Hematopoietic multipotent progenitor cell (in vitro differentiated cells): Measurements from ENCODE around the gene UTP14C. TPM values are rescaled to one million over a fixed set of nuclear protein-coding genes. Genes with fewer than 3 reads are reported as not detected.
"Not testable (repeated sequence)": the region's sequence is repeated elsewhere in the genome, so short reads cannot be mapped to it uniquely, and the experiment has no call there.

Source experiments
- DNase-seq, 3 donors: peaks; one replicate each; pipeline ENCODE4 v3.0.0-alpha.2; 2011 to 2015; ENCODE audit warnings: low read depth in 2 of 3, low spot score in 2 of 3
- total RNA-seq: library from RNA; depleted of rRNA; stranded (reverse); fragments of >200 nt; gene quantifications from one replicate; pipeline ENCODE4 v1.2.3, GENCODE V29; 2012

The UTP14C gene
- total RNA-seq, 1 donor = 4.0 TPM

DNA sequence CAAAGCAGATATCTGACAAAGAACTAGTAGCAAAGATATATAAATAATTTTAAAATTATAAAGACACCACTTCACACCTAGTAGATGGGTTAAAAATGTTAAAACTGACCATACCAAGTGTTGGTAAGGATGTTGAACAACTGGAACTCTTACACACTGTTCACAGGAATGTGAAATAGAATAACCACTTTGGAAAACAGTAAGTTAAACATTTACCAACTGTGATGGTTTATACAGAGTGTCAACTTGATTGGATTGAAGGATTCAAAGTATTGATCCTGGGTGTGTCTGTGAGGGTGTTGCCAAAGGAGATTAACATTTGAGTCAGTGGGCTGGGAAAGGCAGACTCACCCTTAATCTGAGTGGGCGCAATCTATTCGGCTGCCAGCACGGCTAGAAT lies 19.2 kb downstream of the UTP14C start:
- DNase-seq = no peak

DNA sequence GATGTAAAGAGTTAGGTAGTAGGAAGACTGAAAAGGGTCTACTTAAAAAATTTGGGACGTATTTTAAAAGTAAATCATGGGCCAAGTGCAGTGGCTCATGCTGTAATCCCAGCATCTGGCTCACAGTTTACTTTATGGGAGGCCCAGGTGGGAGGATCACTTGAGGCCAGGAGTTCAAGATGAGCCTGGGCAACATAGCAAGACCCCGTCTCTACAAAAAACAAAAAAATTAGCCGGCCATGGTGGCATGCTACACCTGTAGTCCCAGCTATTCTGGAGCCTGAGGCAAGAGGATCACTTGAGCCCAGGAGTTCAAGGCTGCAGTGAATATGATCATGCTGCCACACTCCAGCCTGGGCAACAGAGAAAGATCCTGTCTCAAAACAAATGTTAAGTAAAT lies 23.0 kb downstream of the UTP14C start:
- DNase-seq = no peak

DNA sequence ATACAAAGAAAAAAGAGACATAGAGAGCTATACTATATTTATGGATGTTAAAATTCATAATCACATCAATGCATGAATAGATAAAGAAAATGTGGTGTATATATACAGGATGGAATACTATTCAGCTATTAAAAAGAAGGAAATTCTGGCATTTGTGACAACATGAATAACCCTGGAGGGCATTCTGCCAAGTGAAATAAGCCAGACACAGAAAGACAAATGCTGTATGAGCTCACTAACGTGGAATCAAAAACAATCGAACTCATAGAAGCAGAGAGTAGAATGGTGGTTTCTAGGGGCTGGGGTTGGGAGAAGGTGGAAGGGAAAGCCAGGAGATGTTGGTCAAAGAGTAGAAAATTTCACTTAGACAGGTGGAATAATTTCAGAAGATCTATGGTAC lies 24.0 kb downstream of the UTP14C start:
- DNase-seq = no peak

DNA sequence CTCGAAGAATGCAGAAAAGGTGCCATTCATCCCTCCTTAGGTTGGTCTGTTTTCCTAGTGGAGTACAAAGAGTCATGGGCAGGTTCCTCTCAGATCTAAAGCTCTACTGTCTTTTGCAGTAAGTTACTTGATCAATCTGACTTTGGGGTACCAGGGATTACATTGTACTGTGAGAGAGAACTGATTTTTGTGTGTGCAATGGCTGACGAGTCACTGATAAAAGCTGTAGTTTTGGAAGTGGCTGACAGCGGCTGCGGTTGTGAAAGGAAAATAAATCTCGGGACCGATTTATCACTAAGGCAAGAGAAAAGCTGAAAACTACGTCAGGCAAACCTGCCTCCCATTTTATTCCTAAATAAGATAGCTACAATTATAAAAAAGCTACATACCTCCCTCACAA lies 26.9 kb downstream of the UTP14C start:
- DNase-seq = no peak

DNA sequence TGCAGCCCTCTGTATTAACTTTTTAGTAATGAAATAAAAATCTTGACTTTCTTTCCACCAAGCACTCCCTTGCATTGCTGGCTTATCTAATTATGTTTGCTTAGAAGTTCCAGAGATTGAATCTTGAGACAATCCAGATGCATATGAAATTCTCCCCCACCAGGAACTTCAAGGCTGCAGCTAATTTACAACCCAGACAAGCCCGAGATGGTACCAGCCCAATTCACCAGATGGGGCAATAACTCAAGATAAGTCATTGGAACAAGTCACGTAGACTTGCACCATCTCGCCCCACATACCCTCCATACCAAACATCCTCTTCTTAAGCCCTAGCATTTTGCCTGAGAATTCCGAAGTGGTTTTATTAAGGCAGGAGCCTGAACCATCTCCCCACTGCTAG lies 29.0 kb downstream of the UTP14C start:
- no peak for DNase-seq

DNA sequence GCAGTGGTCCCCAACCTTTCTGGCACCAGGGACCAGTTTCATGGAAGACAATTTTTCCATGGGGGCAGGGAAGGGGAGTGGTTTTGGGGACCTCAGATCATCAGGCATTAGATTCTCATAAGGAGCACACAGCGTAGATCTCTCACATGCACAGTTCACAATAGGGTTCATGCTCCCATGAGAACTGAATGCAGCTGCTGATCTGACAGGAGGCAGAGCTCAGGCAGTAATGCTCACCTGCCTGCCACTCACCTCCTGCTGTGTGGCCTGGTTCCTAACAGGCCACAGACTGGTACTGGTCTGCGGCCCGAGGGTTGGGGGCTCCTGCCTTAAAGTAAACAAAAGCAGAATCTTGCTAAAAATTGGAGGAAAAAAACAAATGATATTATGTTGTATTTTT lies 36.6 kb downstream of the UTP14C start:
- not testable (repeated sequence) for DNase-seq

DNA sequence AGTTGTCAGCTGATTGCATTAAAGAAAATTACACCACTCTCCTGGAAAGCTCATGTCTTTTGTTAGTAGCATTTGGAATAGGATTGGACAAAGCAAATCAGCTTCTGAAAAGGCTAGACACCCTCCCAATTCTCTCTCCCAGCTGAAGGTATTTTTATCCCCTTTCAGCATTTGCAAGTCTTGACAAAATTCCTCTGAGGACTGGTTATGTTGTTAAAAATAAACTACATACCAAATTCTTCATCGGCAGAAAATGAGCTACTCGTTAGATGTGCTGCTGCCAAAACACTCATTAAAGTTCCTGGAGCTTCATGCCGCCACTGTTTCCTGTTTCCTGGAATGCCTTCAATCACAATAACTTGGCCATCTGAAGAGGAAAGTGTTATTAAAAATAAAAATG lies 37.1 kb downstream of the UTP14C start:
- DNase-seq = no peak

DNA sequence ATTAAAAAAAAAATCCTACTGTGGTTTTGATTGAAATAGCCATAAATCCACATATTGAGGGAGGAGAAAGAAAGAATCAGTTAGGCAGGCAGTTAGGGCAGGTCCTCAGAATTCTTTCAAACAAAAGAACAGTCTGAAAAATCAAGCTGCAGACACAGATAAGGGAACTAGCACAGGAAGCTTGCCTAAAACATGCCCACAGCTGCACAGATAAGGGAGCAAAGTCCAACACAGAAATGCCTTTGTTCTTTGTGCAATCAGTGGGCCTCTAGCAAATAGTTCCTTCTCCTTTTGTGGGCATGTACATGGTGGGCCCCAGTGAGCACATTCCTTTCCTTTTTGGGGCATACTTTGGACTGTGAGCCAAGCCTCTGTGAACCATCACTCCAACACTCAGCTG lies 42.7 kb downstream of the UTP14C start:
- DNase-seq = peak in 2 of 3 donors; percentile 26 to 46

DNA sequence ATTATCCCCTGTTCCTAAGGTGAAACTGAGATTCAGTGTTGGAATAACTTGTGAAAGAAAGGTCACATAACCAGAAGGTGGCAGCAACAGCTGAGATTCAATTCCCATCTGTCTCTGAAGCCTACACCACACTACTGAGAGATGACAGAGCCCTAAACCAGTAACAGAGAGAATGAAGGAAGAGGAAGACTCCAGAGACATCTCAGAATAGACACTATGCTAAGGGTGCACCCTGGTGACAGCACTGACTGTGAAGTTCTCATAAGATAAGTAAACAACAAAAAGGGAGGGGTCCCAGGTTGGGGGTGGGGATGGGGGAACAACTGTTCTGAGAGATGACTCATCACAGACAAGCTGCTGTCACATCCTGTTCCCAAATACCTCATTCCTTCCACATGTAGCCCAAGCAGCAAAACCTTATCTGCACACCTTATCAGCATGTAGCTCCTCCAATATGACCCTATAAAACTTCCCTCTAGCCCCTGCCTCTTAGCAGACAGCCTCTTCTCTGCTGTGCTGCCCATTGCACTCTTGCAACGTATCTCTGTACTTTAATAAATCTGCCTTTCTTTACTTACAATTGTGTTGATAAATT lies 46.5 kb downstream of the UTP14C start:
- peak in 2 of 3 donors; percentile 11 to 21 for DNase-seq

Other genes with a start within 250 kb of the UTP14C start
- 7.0 TPM for gene DHRS12, start 220.5 kb upstream of the UTP14C start, total RNA-seq
- 0.81 TPM for gene TMEM272, start 179.5 kb upstream of the UTP14C start, total RNA-seq
- gene CCDC70, start 162.7 kb upstream of the UTP14C start, total RNA-seq = not detected
- 14.0 TPM for gene ATP7B, start 13.2 kb upstream of the UTP14C start, total RNA-seq
- gene ALG11, start 12.3 kb upstream of the UTP14C start, total RNA-seq = 6.2 TPM
- 0.27 TPM for gene NEK5, start 104.4 kb downstream of the UTP14C start, total RNA-seq
- gene NEK3, start 134.9 kb downstream of the UTP14C start, total RNA-seq = 6.7 TPM